ENCODE data around the gene ANKDD1A. TPM values are rescaled to one million over a fixed set of nuclear protein-coding genes. Genes with fewer than 3 reads are reported as not detected.

The ANKDD1A gene
- total and polyA plus RNA-seq, 5 donors from 2014 or later = 0.35 to 12.4 (median 1.3) TPM

DNA sequence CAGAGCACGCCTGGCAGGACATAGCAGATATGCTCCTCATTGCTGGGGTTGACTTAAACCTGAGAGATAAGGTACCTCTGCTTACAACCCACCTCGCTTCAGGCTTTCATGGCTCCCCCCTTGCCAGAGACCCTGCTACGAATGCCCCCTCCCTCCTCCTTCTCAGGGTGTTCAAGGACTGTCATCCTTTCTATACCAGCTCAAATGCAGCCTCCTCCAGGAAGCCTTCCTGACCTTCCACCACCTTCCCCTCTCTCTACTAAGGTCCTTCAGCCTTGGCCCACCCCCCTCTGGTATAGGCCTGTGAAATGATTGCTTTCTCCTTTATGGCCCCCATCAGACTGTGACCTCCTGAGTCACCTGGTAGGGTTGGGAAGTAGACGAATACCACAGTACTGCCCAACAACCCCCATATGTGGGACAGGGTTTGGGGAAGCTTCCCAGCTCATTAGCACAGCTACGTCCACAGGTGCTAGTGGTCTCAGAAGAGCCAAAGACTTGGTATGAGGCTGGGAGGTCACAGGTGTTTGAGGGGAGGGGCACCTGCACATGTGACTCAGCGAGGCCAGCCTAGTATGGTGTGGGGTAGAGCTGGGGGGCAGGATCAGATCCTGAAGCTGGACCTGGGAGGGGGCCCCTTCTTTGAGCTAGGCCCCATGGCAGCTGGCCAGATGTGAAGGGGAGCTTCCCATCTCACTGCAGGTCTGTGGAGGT lies 32.0 kb downstream of the ANKDD1A start:
- Mint-ChIP-seq H3K27ac (peak overlapping the region in 2 of 3 donors; percentile 36 to 49), H3K9me3 (peaks cover 0 to 1% (median 0%) of the 10 kb centered on the region in 7 donors), H3K4me1 (no peaks in the 10 kb centered on the region), H3K4me3 (no peak overlapping the region), H3K27me3 (no peaks in the 10 kb centered on the region), H3K36me3 (peaks cover 7% of the 10 kb centered on the region)
- H3K36me3 ChIP-seq (ENCODE audit: control insufficient read depth, insufficient read depth, low read length) = no peaks in the 10 kb centered on the region
- DNase-seq (no peak), ATAC-seq (ENCODE audit: low read depth in 2 of 2) (no peak)
- H3K4me1 ChIP-seq (ENCODE audit: control insufficient read depth, insufficient read depth, low read length, poor library complexity, severe bottlenecking) = no peaks in the 10 kb centered on the region
- no peaks in the 10 kb centered on the region for H3K9me3 ChIP-seq (ENCODE audit: control insufficient read depth in 2 of 2, low read length in 2 of 2)
- no peak overlapping the region for H3K4me3 ChIP-seq (ENCODE audit: low read depth, low read length)
- H3K27ac ChIP-seq (ENCODE audit: insufficient read depth, low read length, poor library complexity, severe bottlenecking) = no peak overlapping the region
- no peaks in the 10 kb centered on the region for H3K27me3 ChIP-seq (ENCODE audit: control insufficient read depth, insufficient read depth, low read length)

GRCh38 chr15:64944961-64945360 lies 33.3 kb downstream of the ANKDD1A start:
- no peak for ATAC-seq (ENCODE audit: low read depth in 2 of 2)
- Mint-ChIP-seq H3K27me3 (no peaks in the 10 kb centered on the region), H3K36me3 (peaks cover 8% of the 10 kb centered on the region), H3K27ac (peak overlapping the region in 1 of 3 donors; percentile 60), H3K4me3 (no peak overlapping the region), H3K9me3 (peaks cover 0 to 1% (median 0%) of the 10 kb centered on the region in 7 donors), H3K4me1 (no peaks in the 10 kb centered on the region)
- DNase-seq = no peak
- no peaks in the 10 kb centered on the region for H3K9me3 ChIP-seq (ENCODE audit: control insufficient read depth in 2 of 2, low read length in 2 of 2)
- no peaks in the 10 kb centered on the region for H3K4me1 ChIP-seq (ENCODE audit: control insufficient read depth, insufficient read depth, low read length, poor library complexity, severe bottlenecking)
- no peak overlapping the region for H3K4me3 ChIP-seq (ENCODE audit: low read depth, low read length)
- no peaks in the 10 kb centered on the region for H3K27me3 ChIP-seq (ENCODE audit: control insufficient read depth, insufficient read depth, low read length)
- H3K27ac ChIP-seq (ENCODE audit: insufficient read depth, low read length, poor library complexity, severe bottlenecking) = no peak overlapping the region
- H3K36me3 ChIP-seq (ENCODE audit: control insufficient read depth, insufficient read depth, low read length) = no peaks in the 10 kb centered on the region

DNA sequence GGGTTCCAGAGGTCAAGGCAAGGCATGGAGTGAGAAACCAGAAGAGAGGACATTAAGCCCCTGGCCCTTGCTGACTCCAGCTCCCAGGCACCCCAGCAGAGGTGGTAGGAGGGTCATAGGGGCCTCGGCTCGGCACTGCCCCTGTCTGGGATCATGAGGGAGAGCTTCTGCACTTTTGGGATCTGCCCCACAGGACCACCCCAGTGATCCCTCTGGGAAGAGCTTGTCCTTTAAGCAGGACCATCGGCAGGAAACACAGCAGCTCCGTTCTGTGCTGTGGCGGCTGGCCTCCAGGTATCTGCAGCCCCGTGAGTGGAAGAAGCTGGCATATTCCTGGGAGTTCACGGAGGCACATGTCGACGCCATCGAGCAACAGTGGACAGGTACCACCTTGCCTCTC lies 35.5 kb downstream of the ANKDD1A start:
- no peaks in the 10 kb centered on the region for H3K27me3 Mint-ChIP-seq
- Histone ChIP-seq H3K27ac (ENCODE audit: insufficient read depth, low read length, poor library complexity, severe bottlenecking) (no peak overlapping the region), H3K36me3 (ENCODE audit: control insufficient read depth, insufficient read depth, low read length) (no peaks in the 10 kb centered on the region), H3K4me3 (ENCODE audit: low read depth, low read length) (no peak overlapping the region), H3K4me1 (ENCODE audit: control insufficient read depth, insufficient read depth, low read length, poor library complexity, severe bottlenecking) (no peaks in the 10 kb centered on the region), H3K9me3 (ENCODE audit: control insufficient read depth in 2 of 2, low read length in 2 of 2) (no peaks in the 10 kb centered on the region), H3K27me3 (ENCODE audit: control insufficient read depth, insufficient read depth, low read length) (no peaks in the 10 kb centered on the region)
- peak overlapping the region in 2 of 3 donors; percentile 33 to 54 for H3K27ac Mint-ChIP-seq
- ATAC-seq (ENCODE audit: low read depth in 2 of 2) (no peak), DNase-seq (no peak)
- H3K4me1 Mint-ChIP-seq = peaks cover 0 to 10% (median 3%) of the 10 kb centered on the region in 4 donors
- no peak overlapping the region for H3K4me3 Mint-ChIP-seq
- H3K9me3 Mint-ChIP-seq = peaks cover 0 to 1% (median 0%) of the 10 kb centered on the region in 7 donors
- H3K36me3 Mint-ChIP-seq = peaks cover 7% of the 10 kb centered on the region

DNA sequence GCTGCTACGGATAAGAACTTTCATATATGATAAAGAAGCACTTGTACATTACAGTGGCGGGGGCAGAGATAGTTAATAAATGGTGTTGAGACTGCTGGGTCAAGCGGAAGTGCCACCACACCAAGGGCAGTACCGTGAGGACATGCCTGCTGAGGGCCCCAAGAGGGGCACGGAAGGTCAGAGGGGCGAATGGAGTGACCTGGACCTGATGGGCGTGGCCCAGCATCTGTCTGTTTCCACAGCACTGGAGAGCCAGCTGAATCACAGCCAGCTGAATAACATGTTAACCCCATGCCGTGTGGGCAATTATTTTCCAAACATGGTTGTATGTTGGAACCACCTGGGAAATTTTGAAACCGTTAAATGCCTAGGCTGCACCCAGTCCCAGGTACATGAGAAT lies 37.2 kb downstream of the ANKDD1A start:
- Histone ChIP-seq H3K36me3 (ENCODE audit: control insufficient read depth, insufficient read depth, low read length) (no peaks in the 10 kb centered on the region), H3K27me3 (ENCODE audit: control insufficient read depth, insufficient read depth, low read length) (no peaks in the 10 kb centered on the region), H3K27ac (ENCODE audit: insufficient read depth, low read length, poor library complexity, severe bottlenecking) (no peak overlapping the region), H3K4me1 (ENCODE audit: control insufficient read depth, insufficient read depth, low read length, poor library complexity, severe bottlenecking) (no peaks in the 10 kb centered on the region), H3K4me3 (ENCODE audit: low read depth, low read length) (no peak overlapping the region), H3K9me3 (ENCODE audit: control insufficient read depth in 2 of 2, low read length in 2 of 2) (no peaks in the 10 kb centered on the region)
- Mint-ChIP-seq H3K27ac (peak overlapping the region in 2 of 3 donors; percentile 38 to 66), H3K4me1 (peaks cover 0 to 17% (median 7%) of the 10 kb centered on the region in 4 donors), H3K4me3 (no peak overlapping the region), H3K27me3 (no peaks in the 10 kb centered on the region), H3K36me3 (peaks cover 7% of the 10 kb centered on the region), H3K9me3 (peaks cover 0 to 1% (median 0%) of the 10 kb centered on the region in 7 donors)
- no peak for DNase-seq
- ATAC-seq (ENCODE audit: low read depth in 2 of 2) = no peak

- Histone ChIP-seq H3K9me3 (ENCODE audit: control insufficient read depth in 2 of 2, low read length in 2 of 2) (no peaks in the 10 kb centered on the region), H3K27me3 (ENCODE audit: control insufficient read depth, insufficient read depth, low read length) (no peaks in the 10 kb centered on the region), H3K4me3 (ENCODE audit: low read depth, low read length) (no peak overlapping the region), H3K36me3 (ENCODE audit: control insufficient read depth, insufficient read depth, low read length) (no peaks in the 10 kb centered on the region), H3K27ac (ENCODE audit: insufficient read depth, low read length, poor library complexity, severe bottlenecking) (no peak overlapping the region), H3K4me1 (ENCODE audit: control insufficient read depth, insufficient read depth, low read length, poor library complexity, severe bottlenecking) (no peaks in the 10 kb centered on the region)
- Mint-ChIP-seq H3K9me3 (peaks cover 0 to 1% (median 0%) of the 10 kb centered on the region in 7 donors), H3K4me3 (no peak overlapping the region), H3K27ac (peak overlapping the region in 1 of 3 donors; percentile 66), H3K27me3 (no peaks in the 10 kb centered on the region), H3K4me1 (peaks cover 0 to 17% (median 7%) of the 10 kb centered on the region in 4 donors), H3K36me3 (peaks cover 7% of the 10 kb centered on the region)
- ATAC-seq (ENCODE audit: low read depth in 2 of 2) (peak in 1 of 2 donors; percentile 18), DNase-seq (no peak)
Observed at GRCh38 chr15:64949383-64950186, 37.9 kb downstream of the ANKDD1A start.

DNA sequence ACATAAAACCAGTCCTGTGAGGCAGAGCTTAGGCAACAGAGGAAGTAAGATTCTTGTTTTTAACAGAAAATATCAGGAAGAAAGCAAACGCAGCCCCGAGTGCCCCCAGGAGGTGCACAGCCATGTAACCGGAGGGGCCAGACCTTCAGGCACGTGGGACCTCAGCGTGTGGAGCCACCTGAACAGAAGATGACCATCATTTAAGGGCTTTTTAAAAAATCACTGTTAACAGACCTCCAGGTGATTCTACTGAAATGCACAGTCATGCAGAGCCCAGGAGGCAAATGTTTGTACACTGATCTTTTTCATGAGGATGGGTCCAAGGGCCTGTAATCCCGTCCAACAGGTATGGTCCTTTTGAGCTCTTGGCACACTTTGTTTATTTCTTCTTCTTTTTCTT lies 39.2 kb downstream of the ANKDD1A start:
- no peaks in the 10 kb centered on the region for H3K9me3 ChIP-seq (ENCODE audit: control insufficient read depth in 2 of 2, low read length in 2 of 2)
- Mint-ChIP-seq H3K27ac (peak overlapping the region in 2 of 3 donors; percentile 52 to 91), H3K9me3 (peaks cover 0 to 1% (median 0%) of the 10 kb centered on the region in 7 donors), H3K36me3 (peaks cover 10% of the 10 kb centered on the region), H3K4me1 (peaks cover 0 to 21% (median 7%) of the 10 kb centered on the region in 4 donors), H3K4me3 (no peak overlapping the region), H3K27me3 (no peaks in the 10 kb centered on the region)
- DNase-seq = peak in 1 of 3 donors; percentile 25
- peaks cover 8% of the 10 kb centered on the region for H3K36me3 ChIP-seq (ENCODE audit: control insufficient read depth, insufficient read depth, low read length)
- ATAC-seq (ENCODE audit: low read depth in 2 of 2) = no peak
- H3K27ac ChIP-seq (ENCODE audit: insufficient read depth, low read length, poor library complexity, severe bottlenecking) = no peak overlapping the region
- H3K4me1 ChIP-seq (ENCODE audit: control insufficient read depth, insufficient read depth, low read length, poor library complexity, severe bottlenecking) = no peaks in the 10 kb centered on the region
- no peak overlapping the region for H3K4me3 ChIP-seq (ENCODE audit: low read depth, low read length)
- H3K27me3 ChIP-seq (ENCODE audit: control insufficient read depth, insufficient read depth, low read length) = no peaks in the 10 kb centered on the region

DNA sequence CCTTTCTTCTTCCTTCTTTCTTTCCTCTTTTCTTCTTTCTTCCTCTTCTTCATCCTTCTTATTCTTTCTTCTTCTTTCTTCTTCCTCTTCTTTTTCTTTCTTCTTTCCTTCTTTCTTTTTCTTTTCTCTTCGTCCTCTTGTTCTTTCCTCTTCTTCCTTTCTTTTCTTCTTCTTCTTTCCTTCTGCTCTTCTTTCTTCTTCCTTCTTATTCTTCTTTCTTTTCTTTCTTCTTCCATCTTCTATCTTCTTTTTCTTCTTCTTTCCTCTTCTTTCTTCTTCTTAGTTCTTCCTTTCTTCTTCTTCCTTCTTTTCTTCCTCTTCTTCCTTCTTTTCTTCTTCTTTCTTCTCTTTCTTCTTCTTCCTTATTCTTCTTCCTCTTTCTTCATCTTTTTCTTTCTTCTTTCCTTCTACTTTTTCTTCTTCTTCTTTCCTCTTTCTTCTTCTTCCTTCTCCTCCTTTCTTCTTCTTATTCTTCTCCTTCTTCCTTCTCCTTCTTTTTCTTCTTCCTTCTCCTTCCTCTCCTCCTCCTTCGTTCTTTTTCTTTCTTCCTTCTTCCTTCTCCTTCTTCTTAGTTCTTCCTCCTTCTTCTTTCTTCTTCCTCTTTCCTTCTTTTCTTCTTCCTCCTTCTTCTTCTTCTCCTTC lies 40.2 kb downstream of the ANKDD1A start:
- H3K36me3 ChIP-seq (ENCODE audit: control insufficient read depth, insufficient read depth, low read length) = peaks cover 13% of the 10 kb centered on the region
- no peak for DNase-seq
- H3K4me3 Mint-ChIP-seq = no peak overlapping the region
- peaks cover 11% of the 10 kb centered on the region for H3K36me3 Mint-ChIP-seq
- no peaks in the 10 kb centered on the region for H3K9me3 ChIP-seq (ENCODE audit: control insufficient read depth in 2 of 2, low read length in 2 of 2)
- no peaks in the 10 kb centered on the region for H3K27me3 Mint-ChIP-seq
- no peak overlapping the region for H3K4me3 ChIP-seq (ENCODE audit: low read depth, low read length)
- H3K9me3 Mint-ChIP-seq = peaks cover 0 to under 1% (median 0%) of the 10 kb centered on the region in 7 donors
- peak overlapping the region; percentile 73 to 98 (median 88) for H3K27ac Mint-ChIP-seq
- H3K4me1 Mint-ChIP-seq = peaks cover 0 to 21% (median 7%) of the 10 kb centered on the region in 4 donors
- no peak for ATAC-seq (ENCODE audit: low read depth in 2 of 2)
- no peak overlapping the region for H3K27ac ChIP-seq (ENCODE audit: insufficient read depth, low read length, poor library complexity, severe bottlenecking)
- H3K27me3 ChIP-seq (ENCODE audit: control insufficient read depth, insufficient read depth, low read length) = no peaks in the 10 kb centered on the region
- no peaks in the 10 kb centered on the region for H3K4me1 ChIP-seq (ENCODE audit: control insufficient read depth, insufficient read depth, low read length, poor library complexity, severe bottlenecking)
